ENCODE results near the gene XYLT2. TPM values are rescaled to one million over a fixed set of nuclear protein-coding genes. Genes with fewer than 3 reads are reported as not detected.

XYLT2 gene
- total RNA-seq, 4 donors from 2014 or later = 23.5 to 41.3 (median 34.6) TPM

GRCh38 chr17:50388728-50389127 lies 42.8 kb downstream of the XYLT2 start:
- intact Hi-C loops (cut with DNase I; ENCODE audit: low total_unique reads) = no loop called here

DNA sequence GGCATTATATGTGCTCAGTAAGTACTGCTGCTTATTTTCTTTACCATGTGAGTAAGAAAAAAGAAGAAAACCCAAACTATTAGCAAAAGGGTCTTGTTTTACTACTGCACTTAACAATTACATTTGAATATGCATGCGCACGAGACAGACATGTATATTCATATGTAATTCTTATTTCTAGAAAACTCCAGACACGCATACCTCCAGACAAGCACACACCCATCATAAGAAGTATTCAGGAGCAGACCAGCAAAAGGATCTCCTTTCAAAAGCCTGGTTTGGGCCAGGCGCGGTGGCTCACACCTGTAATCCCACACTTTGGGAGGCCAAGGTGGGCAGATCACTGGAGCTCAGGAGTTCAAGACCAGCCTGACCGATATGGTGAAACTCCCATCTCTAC lies 43.6 kb downstream of the XYLT2 start:
- WGBS, 2 donors = 92 to 98% methylated on average over 6 of the region's 6 CpGs
- intact Hi-C loops (cut with DNase I; ENCODE audit: low total_unique reads) = no loop called here
- DNase-seq (ENCODE audit: low spot score in 2 of 2) = no peak
- TF ChIP-seq, protein P1, sequence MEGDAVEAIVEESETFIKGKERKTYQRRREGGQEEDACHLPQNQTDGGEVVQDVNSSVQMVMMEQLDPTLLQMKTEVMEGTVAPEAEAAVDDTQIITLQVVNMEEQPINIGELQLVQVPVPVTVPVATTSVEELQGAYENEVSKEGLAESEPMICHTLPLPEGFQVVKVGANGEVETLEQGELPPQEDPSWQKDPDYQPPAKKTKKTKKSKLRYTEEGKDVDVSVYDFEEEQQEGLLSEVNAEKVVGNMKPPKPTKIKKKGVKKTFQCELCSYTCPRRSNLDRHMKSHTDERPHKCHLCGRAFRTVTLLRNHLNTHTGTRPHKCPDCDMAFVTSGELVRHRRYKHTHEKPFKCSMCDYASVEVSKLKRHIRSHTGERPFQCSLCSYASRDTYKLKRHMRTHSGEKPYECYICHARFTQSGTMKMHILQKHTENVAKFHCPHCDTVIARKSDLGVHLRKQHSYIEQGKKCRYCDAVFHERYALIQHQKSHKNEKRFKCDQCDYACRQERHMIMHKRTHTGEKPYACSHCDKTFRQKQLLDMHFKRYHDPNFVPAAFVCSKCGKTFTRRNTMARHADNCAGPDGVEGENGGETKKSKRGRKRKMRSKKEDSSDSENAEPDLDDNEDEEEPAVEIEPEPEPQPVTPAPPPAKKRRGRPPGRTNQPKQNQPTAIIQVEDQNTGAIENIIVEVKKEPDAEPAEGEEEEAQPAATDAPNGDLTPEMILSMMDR (IDR thresholded peaks at IDR 0.05) = no peak
- TF ChIP-seq POLR2A (IDR thresholded peaks at IDR 0.05) = no peak
- no peak overlapping the region for H3K4me3 ChIP-seq (ENCODE audit: low read depth, poor library complexity, severe bottlenecking)

More at GRCh38 chr17:50388728-50389127, 42.8 kb downstream of the XYLT2 start:
- 89 to 96% methylated on average over 3 of the region's 3 CpGs for WGBS, 2 donors
- H3K4me3 ChIP-seq (ENCODE audit: low read depth, poor library complexity, severe bottlenecking) = no peak overlapping the region
- TF ChIP-seq, protein P1 (IDR thresholded peaks at IDR 0.05) = no peak
- no peak for TF ChIP-seq POLR2A (IDR thresholded peaks at IDR 0.05)
- no peak for DNase-seq (ENCODE audit: low spot score in 2 of 2)

- no peak for DNase-seq (ENCODE audit: low spot score in 2 of 2)
- TF ChIP-seq, protein P1 (IDR thresholded peaks at IDR 0.05) = no peak
- H3K4me3 ChIP-seq (ENCODE audit: low read depth, poor library complexity, severe bottlenecking) = no peak overlapping the region
- intact Hi-C loops (cut with DNase I; ENCODE audit: low total_unique reads) = no loop called here
- WGBS, 2 donors = 82% methylated on average over 6 of the region's 6 CpGs
Measured at GRCh38 chr17:50392621-50393020, 46.7 kb downstream of the XYLT2 start.

DNA sequence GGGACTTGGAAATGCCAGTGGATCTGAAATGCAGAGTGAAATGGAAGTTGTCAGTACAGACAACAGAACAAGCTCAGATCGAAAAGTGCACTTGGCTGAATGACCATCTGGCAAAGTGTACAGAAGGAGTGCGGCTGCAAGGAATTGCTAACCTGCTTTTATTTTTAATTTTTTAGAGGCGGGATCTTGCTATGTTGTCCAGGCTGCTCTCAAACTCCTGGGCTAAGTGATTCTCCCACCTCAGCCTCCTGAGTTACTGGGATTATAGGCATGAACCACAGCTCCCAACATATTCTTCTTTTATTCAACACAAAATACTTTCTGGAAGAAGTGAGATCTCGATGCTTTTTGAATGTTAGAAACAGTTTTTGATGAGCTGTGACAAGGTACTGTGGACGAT lies 47.8 kb downstream of the XYLT2 start:
- H3K4me3 ChIP-seq (ENCODE audit: low read depth, poor library complexity, severe bottlenecking) = no peak overlapping the region
- no peak for DNase-seq (ENCODE audit: low spot score in 2 of 2)
- intact Hi-C loops (cut with DNase I; ENCODE audit: low total_unique reads) = no loop called here
- no peak for TF ChIP-seq POLR2A (IDR thresholded peaks at IDR 0.05)
- TF ChIP-seq, protein P1 (IDR thresholded peaks at IDR 0.05) = no peak
- WGBS, 2 donors = 92 to 93% methylated on average over 5 of the region's 5 CpGs

- TF ChIP-seq, protein P1 (IDR thresholded peaks at IDR 0.05) = no peak
- TF ChIP-seq POLR2A (IDR thresholded peaks at IDR 0.05) = no peak
- H3K4me3 ChIP-seq (ENCODE audit: low read depth, poor library complexity, severe bottlenecking) = no peak overlapping the region
- intact Hi-C loops (cut with DNase I; ENCODE audit: low total_unique reads) = no loop called here
- 17 to 28% methylated on average over 3 of the region's 3 CpGs for WGBS, 2 donors
- DNase-seq (ENCODE audit: low spot score in 2 of 2) = no peak
Measured at GRCh38 chr17:50394711-50395110, 48.8 kb downstream of the XYLT2 start.
